Prostate gland (tissue), 2 donors: ENCODE data around the gene CHRNG. TPM values are rescaled to one million over a fixed set of nuclear protein-coding genes. Genes with fewer than 3 reads are reported as not detected.
"Not testable (repeated sequence)": the region's sequence is repeated elsewhere in the genome, so short reads cannot be mapped to it uniquely, and the experiment has no call there.

ENCODE experiments used
- DNase-seq: peaks from one replicate; pipeline ENCODE4 v3.0.0-alpha.2; 2019; ENCODE audit warnings: low spot score
- H3K27ac ChIP-seq, 2 donors: fragments of 200-600 bp; sonication (generic); 2 replicates each; pipeline ENCODE4 v1.5.1; 2017 to 2019
- H3K27me3 ChIP-seq: fragments of 200-600 bp; sonication (generic); replicated peaks from 2 replicates; pipeline ENCODE4 v1.5.1; 2019; ENCODE audit not compliant: insufficient read depth
- H3K36me3 ChIP-seq, 2 donors: fragments of 200-600 bp; sonication (generic); 1 replicate in 1 of 2; 2 replicates in 1 of 2; pipeline versions ENCODE4 v1.5.1 to v1.8.1; 2017 to 2019
- H3K4me1 ChIP-seq: fragments of 200-600 bp; sonication (generic); replicated peaks from 2 replicates; pipeline ENCODE4 v1.5.1; 2019
- H3K4me3 ChIP-seq, 2 donors: fragments of 200-600 bp; sonication (generic); 2 replicates each; pipeline ENCODE4 v1.5.1; 2017 to 2019
- H3K9me3 ChIP-seq: fragments of 200-600 bp; sonication (generic); 2 replicates; pipeline ENCODE4 v1.5.1; 2017
- POLR2A ChIP-seq: fragments of 450-650 bp; IDR thresholded peaks from one replicate; pipeline ENCODE4 v1.6.1; 2016; ENCODE audit warnings: antibody characterized with exemption, mild to moderate bottlenecking
- POLR2AphosphoS5 ChIP-seq: sonication (generic); formaldehyde crosslinking; IDR thresholded peaks from one replicate; pipeline ENCODE4 v1.6.1; 2017; ENCODE audit warnings: antibody characterized with exemption
- WGBS: methylation state at CpG from one replicate; pipeline ENCODE4 v1.1.5; 2018; 5-methylcytosine and 5-hydroxymethylcytosine counted together
- intact Hi-C: fragments of 100-400 bp; cut with DNase I; formaldehyde crosslinking; loops from one replicate; pipeline ENCODE4 v1.14.2; 2022
- total RNA-seq, 2 donors: library from RNA; depleted of rRNA; stranded (reverse); fragments of >200 nt; gene quantifications; one replicate each; pipeline ENCODE4 v1.1.0, GENCODE V29; 2016
- TF ChIP-seq, protein P1 (sequence below), 4 experiments: fragments of 200-600 bp in 2 of 4; fragments of 450-650 bp in 2 of 4; sonication (generic) in 2 of 4; IDR thresholded peaks; 1 replicate in 3 of 4; 2 replicates in 1 of 4; pipeline ENCODE4 v1.5.1; 2016 to 2019; ENCODE audit warnings: antibody characterized with exemption in 4 of 4, mild to moderate bottlenecking in 2 of 4, moderate library complexity in 2 of 4

Gene CHRNG
- total RNA-seq, 2 donors from 2014 or later, result not detected

DNA sequence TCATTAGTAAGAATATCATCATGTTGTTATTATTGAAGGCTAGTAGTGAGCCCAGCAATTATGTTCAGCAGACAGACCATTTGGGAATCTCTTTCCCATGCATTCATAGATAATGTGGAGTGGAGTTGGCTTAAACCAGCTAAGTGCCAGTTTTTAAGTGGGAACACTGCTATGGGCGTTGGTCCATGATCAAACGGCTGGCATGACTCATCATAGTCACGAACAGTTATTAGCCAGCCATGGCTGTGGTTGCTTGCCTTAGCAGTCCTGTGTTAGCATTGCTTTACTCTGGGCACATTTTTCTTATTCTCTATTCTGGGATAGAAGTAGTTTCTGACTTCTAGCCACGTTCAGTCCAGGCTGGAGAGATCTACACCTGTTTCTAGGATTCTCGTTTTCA, 28.7 kb downstream of the CHRNG start:
- Histone ChIP-seq H3K27ac (no peak overlapping the region), H3K36me3 (peaks cover 18 to 26% of the 10 kb centered on the region in 2 donors), H3K27me3 (no peaks in the 10 kb centered on the region), H3K9me3 (no peaks in the 10 kb centered on the region), H3K4me3 (no peak overlapping the region), H3K4me1 (no peaks in the 10 kb centered on the region)
- WGBS, result 65% methylated on average over 5 of the region's 5 CpGs
- TF ChIP-seq, protein P1, sequence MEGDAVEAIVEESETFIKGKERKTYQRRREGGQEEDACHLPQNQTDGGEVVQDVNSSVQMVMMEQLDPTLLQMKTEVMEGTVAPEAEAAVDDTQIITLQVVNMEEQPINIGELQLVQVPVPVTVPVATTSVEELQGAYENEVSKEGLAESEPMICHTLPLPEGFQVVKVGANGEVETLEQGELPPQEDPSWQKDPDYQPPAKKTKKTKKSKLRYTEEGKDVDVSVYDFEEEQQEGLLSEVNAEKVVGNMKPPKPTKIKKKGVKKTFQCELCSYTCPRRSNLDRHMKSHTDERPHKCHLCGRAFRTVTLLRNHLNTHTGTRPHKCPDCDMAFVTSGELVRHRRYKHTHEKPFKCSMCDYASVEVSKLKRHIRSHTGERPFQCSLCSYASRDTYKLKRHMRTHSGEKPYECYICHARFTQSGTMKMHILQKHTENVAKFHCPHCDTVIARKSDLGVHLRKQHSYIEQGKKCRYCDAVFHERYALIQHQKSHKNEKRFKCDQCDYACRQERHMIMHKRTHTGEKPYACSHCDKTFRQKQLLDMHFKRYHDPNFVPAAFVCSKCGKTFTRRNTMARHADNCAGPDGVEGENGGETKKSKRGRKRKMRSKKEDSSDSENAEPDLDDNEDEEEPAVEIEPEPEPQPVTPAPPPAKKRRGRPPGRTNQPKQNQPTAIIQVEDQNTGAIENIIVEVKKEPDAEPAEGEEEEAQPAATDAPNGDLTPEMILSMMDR (IDR thresholded peaks at IDR 0.05), result no peak
- TF ChIP-seq POLR2A (no peak), POLR2AphosphoS5 (no peak)
- DNase-seq, result no peak
- intact Hi-C loops, result no loop called here

DNA sequence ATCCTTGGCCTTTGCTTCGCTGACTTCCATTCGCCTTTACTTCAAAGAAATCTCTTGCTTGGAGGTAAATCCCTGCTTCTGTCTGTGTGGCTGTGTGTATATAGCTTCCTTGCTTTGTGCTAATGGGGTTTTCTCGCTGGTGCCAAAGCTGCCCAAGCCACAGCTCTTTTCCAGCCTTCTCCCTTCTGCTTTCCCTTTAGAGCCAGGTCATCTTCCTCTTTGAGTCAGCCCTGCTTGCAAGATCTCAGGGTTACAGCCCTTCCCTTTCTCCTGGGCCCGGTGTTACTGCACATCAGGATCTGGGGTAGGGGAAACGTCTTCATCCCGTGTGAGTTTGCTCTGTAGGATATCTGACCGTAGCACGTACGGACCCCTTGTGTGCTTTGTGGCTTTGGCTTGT, 30.0 kb downstream of the CHRNG start:
- WGBS, result 93% methylated on average over 9 of the region's 9 CpGs
- Histone ChIP-seq H3K27me3 (no peaks in the 10 kb centered on the region), H3K27ac (no peak overlapping the region), H3K4me3 (no peak overlapping the region), H3K4me1 (no peaks in the 10 kb centered on the region), H3K9me3 (no peaks in the 10 kb centered on the region), H3K36me3 (peaks cover 18 to 26% of the 10 kb centered on the region in 2 donors)
- intact Hi-C loops, result no loop called here
- no peak for DNase-seq
- no peak for TF ChIP-seq POLR2AphosphoS5
- no peak for TF ChIP-seq POLR2A
- TF ChIP-seq, protein P1 (IDR thresholded peaks at IDR 0.05), result no peak

DNA sequence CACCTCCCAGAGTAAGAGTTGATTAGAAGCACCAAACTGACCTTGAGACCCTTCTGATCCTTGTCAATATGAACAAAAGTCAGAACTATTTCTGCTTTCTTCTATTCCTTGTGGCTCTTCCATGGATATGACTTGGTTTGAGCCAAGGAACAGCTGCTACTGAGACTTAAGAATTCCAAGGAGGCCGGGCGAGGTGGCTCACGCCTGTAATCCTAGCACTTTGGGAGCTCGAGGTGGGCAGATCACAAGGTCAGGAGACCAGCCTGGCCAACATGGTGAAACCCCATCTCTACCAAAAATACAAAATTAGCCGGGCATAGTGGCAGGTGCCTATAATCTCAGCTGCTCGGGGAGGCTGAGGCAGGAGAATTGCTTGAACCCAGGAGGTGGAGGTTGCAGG, 31.0 kb downstream of the CHRNG start:
- H3K27me3 ChIP-seq, intact Hi-C loops, H3K27ac ChIP-seq, H3K4me1 ChIP-seq, H3K4me3 ChIP-seq, DNase-seq, H3K9me3 ChIP-seq: not testable (repeated sequence)
- peaks cover 13 to 26% of the 10 kb centered on the region in 2 donors for H3K36me3 ChIP-seq
- WGBS, result 92% methylated on average over 6 of the region's 6 CpGs

DNA sequence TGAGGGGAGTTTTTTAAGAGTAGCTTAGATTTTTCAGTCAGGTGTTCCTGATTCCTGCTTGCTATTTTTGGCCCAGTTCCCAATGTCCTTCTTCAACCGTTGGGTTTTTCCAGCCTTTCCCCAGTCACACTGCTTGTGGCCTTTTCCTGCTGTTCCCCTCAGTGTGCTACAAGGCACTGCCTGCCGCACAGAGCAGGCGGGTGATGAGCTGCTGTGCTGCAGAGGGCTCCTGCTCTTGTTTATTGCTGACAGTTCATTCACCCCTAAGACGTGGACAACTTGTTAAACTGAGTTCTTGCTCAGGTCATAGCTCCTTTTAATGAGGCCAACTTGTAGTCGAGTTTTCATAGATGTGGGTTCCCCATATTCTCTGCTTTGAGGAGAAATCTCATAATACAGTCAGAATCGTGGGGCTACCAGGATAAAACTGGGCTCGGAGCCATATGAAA, 31.6 kb downstream of the CHRNG start:
- Histone ChIP-seq H3K27me3 (no peaks in the 10 kb centered on the region), H3K9me3 (no peaks in the 10 kb centered on the region), H3K4me3 (no peak overlapping the region), H3K27ac (no peak overlapping the region), H3K4me1 (no peaks in the 10 kb centered on the region), H3K36me3 (peaks cover 13 to 23% of the 10 kb centered on the region in 2 donors)
- TF ChIP-seq, protein P1 (IDR thresholded peaks at IDR 0.05), result no peak
- TF ChIP-seq POLR2AphosphoS5, result no peak
- TF ChIP-seq POLR2A, result no peak
- WGBS, result 62% methylated on average over 7 of the region's 7 CpGs
- intact Hi-C loops, result no loop called here
- no peak for DNase-seq

DNA sequence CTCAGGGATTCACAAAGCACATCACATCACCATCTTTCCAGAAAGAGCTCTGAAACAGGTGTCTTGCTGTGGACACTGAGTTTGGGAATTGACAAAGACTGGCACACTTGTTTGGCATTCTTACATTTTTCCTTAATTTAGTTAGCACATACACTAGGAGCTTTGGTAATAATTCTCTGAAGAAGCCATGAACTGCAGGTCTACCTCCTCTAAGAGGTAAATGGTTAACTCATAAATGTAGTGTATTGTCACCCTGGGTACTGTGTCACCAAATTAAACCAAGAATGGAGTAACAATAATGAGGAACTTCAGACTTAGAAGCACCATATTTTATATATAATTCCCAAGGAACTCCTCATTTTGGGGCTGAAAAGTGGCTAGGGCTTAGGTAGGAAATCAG, 33.5 kb downstream of the CHRNG start:
- Histone ChIP-seq H3K4me3 (no peak overlapping the region), H3K36me3 (peaks cover 0 to 9% of the 10 kb centered on the region in 2 donors), H3K9me3 (no peaks in the 10 kb centered on the region), H3K27me3 (no peaks in the 10 kb centered on the region), H3K4me1 (no peaks in the 10 kb centered on the region), H3K27ac (no peak overlapping the region)
- intact Hi-C loops, result no loop called here
- no peak for DNase-seq
- TF ChIP-seq POLR2A (no peak), POLR2AphosphoS5 (no peak)
- TF ChIP-seq, protein P1 (IDR thresholded peaks at IDR 0.05), result no peak
